ENCODE measurements around the gene UQCC2.

Gene UQCC2

GRCh38 chr6:33665957-33666356, 45.5 kb downstream of the UQCC2 start:
- Histone ChIP-seq H3K36me3 (ENCODE audit: control insufficient read depth in 1 of 2, insufficient read depth in 2 of 2, low read length in 2 of 2) (peaks cover 25 to 32% of the 10 kb centered on the region in 2 donors), H3K4me1 (ENCODE audit: control insufficient read depth in 1 of 2, insufficient read depth in 2 of 2, low read length in 2 of 2) (no peaks in the 10 kb centered on the region), H3K27me3 (ENCODE audit: low read depth, low read length) (no peaks in the 10 kb centered on the region), H3K9me3 (ENCODE audit: control insufficient read depth in 1 of 2, low read length in 2 of 2) (no peaks in the 10 kb centered on the region), H3K4me3 (ENCODE audit: low read depth in 1 of 2, low read length in 2 of 2) (no peak overlapping the region), H3K27ac (ENCODE audit: low read length) (no peak overlapping the region)

- Histone ChIP-seq H3K9me3 (ENCODE audit: control insufficient read depth in 1 of 2, low read length in 2 of 2) (no peaks in the 10 kb centered on the region), H3K36me3 (ENCODE audit: control insufficient read depth in 1 of 2, insufficient read depth in 2 of 2, low read length in 2 of 2) (peaks cover 20 to 33% of the 10 kb centered on the region in 2 donors), H3K4me3 (ENCODE audit: low read depth in 1 of 2, low read length in 2 of 2) (no peak overlapping the region), H3K27ac (ENCODE audit: low read length) (no peak overlapping the region), H3K4me1 (ENCODE audit: control insufficient read depth in 1 of 2, insufficient read depth in 2 of 2, low read length in 2 of 2) (no peaks in the 10 kb centered on the region), H3K27me3 (ENCODE audit: low read depth, low read length) (no peaks in the 10 kb centered on the region)
Observed at GRCh38 chr6:33664506-33665057, 46.9 kb downstream of the UQCC2 start.

GRCh38 chr6:33663727-33664449, 47.6 kb downstream of the UQCC2 start:
- no peak overlapping the region for H3K4me3 ChIP-seq (ENCODE audit: low read depth in 1 of 2, low read length in 2 of 2)
- no peak overlapping the region for H3K27ac ChIP-seq (ENCODE audit: low read length)

GRCh38 chr6:33663028-33663427, 48.5 kb downstream of the UQCC2 start:
- Histone ChIP-seq H3K36me3 (ENCODE audit: control insufficient read depth in 1 of 2, insufficient read depth in 2 of 2, low read length in 2 of 2) (peaks cover 18 to 32% of the 10 kb centered on the region in 2 donors), H3K4me1 (ENCODE audit: control insufficient read depth in 1 of 2, insufficient read depth in 2 of 2, low read length in 2 of 2) (no peaks in the 10 kb centered on the region), H3K27ac (ENCODE audit: low read length) (no peak overlapping the region), H3K27me3 (ENCODE audit: low read depth, low read length) (no peaks in the 10 kb centered on the region), H3K4me3 (ENCODE audit: low read depth in 1 of 2, low read length in 2 of 2) (no peak overlapping the region), H3K9me3 (ENCODE audit: control insufficient read depth in 1 of 2, low read length in 2 of 2) (no peaks in the 10 kb centered on the region)

More at GRCh38 chr6:33663727-33664449, 47.6 kb downstream of the UQCC2 start:
- Histone ChIP-seq H3K27me3 (ENCODE audit: low read depth, low read length) (no peaks in the 10 kb centered on the region), H3K4me1 (ENCODE audit: control insufficient read depth in 1 of 2, insufficient read depth in 2 of 2, low read length in 2 of 2) (no peaks in the 10 kb centered on the region), H3K9me3 (ENCODE audit: control insufficient read depth in 1 of 2, low read length in 2 of 2) (no peaks in the 10 kb centered on the region), H3K36me3 (ENCODE audit: control insufficient read depth in 1 of 2, insufficient read depth in 2 of 2, low read length in 2 of 2) (peaks cover 20 to 33% of the 10 kb centered on the region in 2 donors)

DNA sequence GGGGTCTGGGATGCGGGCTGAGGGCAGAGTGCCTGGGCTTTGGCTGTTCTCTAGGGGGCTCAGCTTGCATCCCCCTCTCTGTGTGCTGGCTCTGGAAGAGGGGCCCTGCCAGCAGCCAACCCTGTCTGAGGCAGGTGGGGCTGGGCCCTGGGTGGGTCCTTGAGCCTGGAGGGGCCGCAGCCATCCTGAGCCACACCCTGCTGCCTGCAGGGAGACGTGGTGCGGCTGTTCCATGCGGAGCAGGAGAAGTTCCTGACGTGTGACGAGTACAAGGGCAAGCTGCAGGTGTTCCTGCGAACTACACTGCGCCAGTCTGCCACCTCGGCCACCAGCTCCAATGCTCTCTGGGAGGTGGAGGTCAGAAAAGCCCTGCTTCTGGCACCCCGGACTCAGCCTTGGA, 49.2 kb downstream of the UQCC2 start:
- Histone ChIP-seq H3K27me3 (ENCODE audit: low read depth, low read length) (no peaks in the 10 kb centered on the region), H3K27ac (ENCODE audit: low read length) (no peak overlapping the region), H3K9me3 (ENCODE audit: control insufficient read depth in 1 of 2, low read length in 2 of 2) (no peaks in the 10 kb centered on the region), H3K4me1 (ENCODE audit: control insufficient read depth in 1 of 2, insufficient read depth in 2 of 2, low read length in 2 of 2) (no peaks in the 10 kb centered on the region), H3K4me3 (ENCODE audit: low read depth in 1 of 2, low read length in 2 of 2) (no peak overlapping the region), H3K36me3 (ENCODE audit: control insufficient read depth in 1 of 2, insufficient read depth in 2 of 2, low read length in 2 of 2) (peaks cover 14 to 24% of the 10 kb centered on the region in 2 donors)

- H3K36me3 ChIP-seq (ENCODE audit: control insufficient read depth in 1 of 2, insufficient read depth in 2 of 2, low read length in 2 of 2): peaks cover 12 to 17% of the 10 kb centered on the region in 2 donors
- H3K27me3 ChIP-seq (ENCODE audit: low read depth, low read length): no peaks in the 10 kb centered on the region
- H3K4me1 ChIP-seq (ENCODE audit: control insufficient read depth in 1 of 2, insufficient read depth in 2 of 2, low read length in 2 of 2): no peaks in the 10 kb centered on the region
- no peak overlapping the region for H3K27ac ChIP-seq (ENCODE audit: low read length)
- H3K4me3 ChIP-seq (ENCODE audit: low read depth in 1 of 2, low read length in 2 of 2): no peak overlapping the region
- H3K9me3 ChIP-seq (ENCODE audit: control insufficient read depth in 1 of 2, low read length in 2 of 2): no peaks in the 10 kb centered on the region
Observed at GRCh38 chr6:33661106-33661838, 50.2 kb downstream of the UQCC2 start.

- Histone ChIP-seq H3K4me1 (ENCODE audit: control insufficient read depth in 1 of 2, insufficient read depth in 2 of 2, low read length in 2 of 2) (no peaks in the 10 kb centered on the region), H3K9me3 (ENCODE audit: control insufficient read depth in 1 of 2, low read length in 2 of 2) (no peaks in the 10 kb centered on the region), H3K4me3 (ENCODE audit: low read depth in 1 of 2, low read length in 2 of 2) (no peak overlapping the region), H3K27ac (ENCODE audit: low read length) (no peak overlapping the region), H3K27me3 (ENCODE audit: low read depth, low read length) (no peaks in the 10 kb centered on the region), H3K36me3 (ENCODE audit: control insufficient read depth in 1 of 2, insufficient read depth in 2 of 2, low read length in 2 of 2) (peaks cover 10 to 12% of the 10 kb centered on the region in 2 donors)
Observed at GRCh38 chr6:33659986-33660385, 51.5 kb downstream of the UQCC2 start.

- Histone ChIP-seq H3K27ac (ENCODE audit: low read length) (no peak overlapping the region), H3K36me3 (ENCODE audit: control insufficient read depth in 1 of 2, insufficient read depth in 2 of 2, low read length in 2 of 2) (peaks cover 6 to 12% of the 10 kb centered on the region in 2 donors)
Observed at GRCh38 chr6:33658982-33659689, 52.4 kb downstream of the UQCC2 start.

GRCh38 chr6:33656844-33657243, 54.7 kb downstream of the UQCC2 start:
- no peaks in the 10 kb centered on the region for H3K27me3 ChIP-seq (ENCODE audit: low read depth, low read length)
- no peaks in the 10 kb centered on the region for H3K9me3 ChIP-seq (ENCODE audit: control insufficient read depth in 1 of 2, low read length in 2 of 2)
- H3K4me1 ChIP-seq (ENCODE audit: control insufficient read depth in 1 of 2, insufficient read depth in 2 of 2, low read length in 2 of 2): no peaks in the 10 kb centered on the region
- no peak overlapping the region for H3K27ac ChIP-seq (ENCODE audit: low read length)
- H3K4me3 ChIP-seq (ENCODE audit: low read depth in 1 of 2, low read length in 2 of 2): no peak overlapping the region
- peaks cover 8 to 12% of the 10 kb centered on the region in 2 donors for H3K36me3 ChIP-seq (ENCODE audit: control insufficient read depth in 1 of 2, insufficient read depth in 2 of 2, low read length in 2 of 2)

More at GRCh38 chr6:33658982-33659689, 52.4 kb downstream of the UQCC2 start:
- Histone ChIP-seq H3K9me3 (ENCODE audit: control insufficient read depth in 1 of 2, low read length in 2 of 2) (no peaks in the 10 kb centered on the region), H3K27me3 (ENCODE audit: low read depth, low read length) (no peaks in the 10 kb centered on the region), H3K4me1 (ENCODE audit: control insufficient read depth in 1 of 2, insufficient read depth in 2 of 2, low read length in 2 of 2) (no peaks in the 10 kb centered on the region), H3K4me3 (ENCODE audit: low read depth in 1 of 2, low read length in 2 of 2) (no peak overlapping the region)

- no peaks in the 10 kb centered on the region for H3K27me3 ChIP-seq (ENCODE audit: low read depth, low read length)
- no peak overlapping the region for H3K27ac ChIP-seq (ENCODE audit: low read length)
- no peak overlapping the region for H3K4me3 ChIP-seq (ENCODE audit: low read depth in 1 of 2, low read length in 2 of 2)
- no peaks in the 10 kb centered on the region for H3K9me3 ChIP-seq (ENCODE audit: control insufficient read depth in 1 of 2, low read length in 2 of 2)
- no peaks in the 10 kb centered on the region for H3K4me1 ChIP-seq (ENCODE audit: control insufficient read depth in 1 of 2, insufficient read depth in 2 of 2, low read length in 2 of 2)
- H3K36me3 ChIP-seq (ENCODE audit: control insufficient read depth in 1 of 2, insufficient read depth in 2 of 2, low read length in 2 of 2): peaks cover 5 to 12% of the 10 kb centered on the region in 2 donors
Observed at GRCh38 chr6:33654831-33655554, 56.5 kb downstream of the UQCC2 start.

Measured in muscle layer of duodenum (tissue), 2 donors.